Caco-2 (cell line): ENCODE measurements around the gene TLE1. TPM values are rescaled to one million over a fixed set of nuclear protein-coding genes. Genes with fewer than 3 reads are reported as not detected.

ENCODE experiments used
- BruUV-seq: library from RNA; stranded (reverse); fragments of 400-500 nt; replicated peaks from 2 replicates; lab custom pipeline; 2021; lab: Mats Ljungman, UMichigan
- CTCF ChIA-PET: fragments of 300-600 bp; sonication (Branson Sonifier 250); formaldehyde crosslinking; loops from one replicate; lab custom pipeline; 2022; ENCODE audit warnings: antibody characterized with exemption; lab: Charles Lee
- POLR2A ChIA-PET: fragments of 300-600 bp; sonication (Branson Sonifier 250); formaldehyde crosslinking; loops from one replicate; lab custom pipeline; 2022; ENCODE audit warnings: antibody characterized with exemption; lab: Charles Lee
- DNase-seq, 2 experiments: peaks; one replicate each; pipeline versions ENCODE4 v3.0.0 to v3.0.0-alpha.2; 2020 to 2022
- H3K27me3 ChIP-seq: replicated peaks from 2 replicates; pipeline ENCODE4 v1.6.0; 2011; ENCODE audit warnings: low read length; ENCODE audit not compliant: control insufficient read depth, insufficient read depth
- H3K36me3 ChIP-seq: 2 replicates; pipeline ENCODE4 v1.5.1; 2011; ENCODE audit warnings: low read length; ENCODE audit not compliant: control insufficient read depth, insufficient read depth
- H3K4me1 ChIP-seq: fragments of 250-450 bp; sonication (Bioruptor Pico); 2 replicates; pipeline ENCODE4 v1.5.1; 2020; ENCODE audit warnings: mild to moderate bottlenecking
- H3K4me3 ChIP-seq: 2 replicates; pipeline ENCODE4 v1.5.1; 2011; ENCODE audit warnings: low read depth, mild to moderate bottlenecking, control low read depth, low read length
- H3K9me3 ChIP-seq: fragments of 250-450 bp; sonication (Bioruptor Pico); 2 replicates; pipeline ENCODE4 v1.5.1; 2020; ENCODE audit warnings: mild to moderate bottlenecking, moderate library complexity
- H3K27ac Mint-ChIP-seq: one replicate; pipeline ENCODE4 v1.8.0; 2022; ENCODE audit warnings: mixed read lengths; ENCODE audit not compliant: unreplicated experiment
- H3K27me3 Mint-ChIP-seq: one replicate; pipeline ENCODE4 v1.8.0; 2022; ENCODE audit warnings: mixed read lengths; ENCODE audit not compliant: insufficient read depth, unreplicated experiment
- H3K36me3 Mint-ChIP-seq: one replicate; pipeline ENCODE4 v1.8.0; 2022; ENCODE audit warnings: mild to moderate bottlenecking, mixed read lengths; ENCODE audit not compliant: insufficient read depth, unreplicated experiment
- H3K4me1 Mint-ChIP-seq: one replicate; pipeline ENCODE4 v1.8.0; 2022; ENCODE audit warnings: low read depth, mixed read lengths; ENCODE audit not compliant: unreplicated experiment
- H3K4me3 Mint-ChIP-seq: one replicate; pipeline ENCODE4 v1.8.0; 2022; ENCODE audit warnings: mild to moderate bottlenecking, moderate library complexity, mixed read lengths; ENCODE audit not compliant: unreplicated experiment
- H3K9me3 Mint-ChIP-seq: one replicate; pipeline ENCODE4 v1.8.0; 2022; ENCODE audit warnings: mixed read lengths; ENCODE audit not compliant: unreplicated experiment
- CTCF ChIP-seq, 2 experiments: fragments of 200-600 bp in 1 of 2; IDR thresholded peaks; 1 replicate in 1 of 2; 2 replicates in 1 of 2; pipeline versions ENCODE4 v1.5.1 to v1.8.0; 2011 to 2022; ENCODE audit warnings: antibody characterized with exemption in 1 of 2, control low read depth in 1 of 2, inconsistent platforms in 1 of 2, low read depth in 1 of 2, low read length in 1 of 2, mild to moderate bottlenecking in 1 of 2, moderate library complexity in 1 of 2; ENCODE audit not compliant: insufficient read depth in 1 of 2, severe bottlenecking in 1 of 2, unreplicated experiment in 1 of 2
- intact Hi-C: fragments of 100-400 bp; cut with micrococcal nuclease; formaldehyde crosslinking; loops from one replicate; pipeline ENCODE4 v1.10.0; 2022; ENCODE audit not compliant: unreplicated experiment
- total RNA-seq: library from RNA; stranded (reverse); gene quantifications from 2 replicates; pipeline ENCODE4 v1.2.3, GENCODE V29; 2022

The TLE1 gene
- total RNA-seq, 1 experiment from 2014 or later: 18.3 TPM

GRCh38 chr9:81613002-81613812, 76.1 kb downstream of the TLE1 start:
- BruUV-seq: no TSS peak
- no peaks in the 10 kb centered on the region for H3K27me3 ChIP-seq
- Mint-ChIP-seq H3K9me3 (no peaks in the 10 kb centered on the region), H3K27me3 (no peaks in the 10 kb centered on the region), H3K27ac (no peak overlapping the region), H3K36me3 (no peaks in the 10 kb centered on the region), H3K4me3 (no peak overlapping the region), H3K4me1 (no peaks in the 10 kb centered on the region)
- H3K9me3 ChIP-seq: no peaks in the 10 kb centered on the region
- POLR2A ChIA-PET: no interaction called here
- DNase-seq: peak; percentile 9 to 31
- no peaks in the 10 kb centered on the region for H3K4me1 ChIP-seq
- TF ChIP-seq CTCF (IDR thresholded peaks at IDR 0.05; ENCODE audit: insufficient read depth in 1 of 2, low read depth in 1 of 2, low read length in 1 of 2, severe bottlenecking in 1 of 2, unreplicated experiment in 1 of 2): no peak
- no peaks in the 10 kb centered on the region for H3K36me3 ChIP-seq
- CTCF ChIA-PET: no interaction called here
- H3K4me3 ChIP-seq: no peak overlapping the region
- intact Hi-C loops: no loop called here

GRCh38 chr9:81611664-81612063, 77.7 kb downstream of the TLE1 start:
- Mint-ChIP-seq H3K27ac (no peak overlapping the region), H3K36me3 (no peaks in the 10 kb centered on the region), H3K27me3 (no peaks in the 10 kb centered on the region), H3K9me3 (no peaks in the 10 kb centered on the region), H3K4me3 (no peak overlapping the region), H3K4me1 (no peaks in the 10 kb centered on the region)
- TF ChIP-seq CTCF (IDR thresholded peaks at IDR 0.05; ENCODE audit: insufficient read depth in 1 of 2, low read depth in 1 of 2, low read length in 1 of 2, severe bottlenecking in 1 of 2, unreplicated experiment in 1 of 2): no peak
- CTCF ChIA-PET: no interaction called here
- intact Hi-C loops: no loop called here
- Histone ChIP-seq H3K36me3 (no peaks in the 10 kb centered on the region), H3K27me3 (no peaks in the 10 kb centered on the region), H3K4me1 (no peaks in the 10 kb centered on the region), H3K9me3 (no peaks in the 10 kb centered on the region), H3K4me3 (no peak overlapping the region)
- BruUV-seq: no TSS peak
- POLR2A ChIA-PET: no interaction called here
- no peak for DNase-seq

- TF ChIP-seq CTCF (IDR thresholded peaks at IDR 0.05; ENCODE audit: insufficient read depth in 1 of 2, low read depth in 1 of 2, low read length in 1 of 2, severe bottlenecking in 1 of 2, unreplicated experiment in 1 of 2): no peak
- Mint-ChIP-seq H3K4me1 (no peaks in the 10 kb centered on the region), H3K27ac (no peak overlapping the region), H3K27me3 (no peaks in the 10 kb centered on the region), H3K4me3 (no peak overlapping the region), H3K36me3 (no peaks in the 10 kb centered on the region), H3K9me3 (no peaks in the 10 kb centered on the region)
- POLR2A ChIA-PET: no interaction called here
- intact Hi-C loops: no loop called here
- CTCF ChIA-PET: no interaction called here
- Histone ChIP-seq H3K4me3 (no peak overlapping the region), H3K9me3 (no peaks in the 10 kb centered on the region), H3K4me1 (no peaks in the 10 kb centered on the region), H3K36me3 (no peaks in the 10 kb centered on the region), H3K27me3 (no peaks in the 10 kb centered on the region)
- no TSS peak for BruUV-seq
- DNase-seq: no peak
These were observed 78.6 kb downstream of the TLE1 start for GRCh38 chr9:81610740-81611107.
